Esophagus muscularis mucosa (tissue), 4 donors: Measurements from ENCODE around the gene HDLBP. TPM values are rescaled to one million over a fixed set of nuclear protein-coding genes. Genes with fewer than 3 reads are reported as not detected.

Source experiments
- DNase-seq: peaks from one replicate; pipeline ENCODE4 v3.0.0-alpha.2; 2017; ENCODE audit errors: extremely low spot score
- H3K27ac ChIP-seq, 4 donors: fragments of 200-600 bp; sonication (generic); replicated peaks in 1 of 4; 1 replicate in 3 of 4; 2 replicates in 1 of 4; pipeline ENCODE4 v1.5.1; 2016 to 2019; ENCODE audit warnings: mild to moderate bottlenecking in 1 of 4
- H3K27me3 ChIP-seq, 4 donors: fragments of 200-600 bp; sonication (generic); one replicate each; pipeline versions ENCODE4 v1.5.1 to v1.6.0; 2016 to 2019
- H3K36me3 ChIP-seq, 4 donors: fragments of 200-600 bp; sonication (generic); one replicate each; pipeline ENCODE4 v1.5.1; 2016 to 2019
- H3K4me1 ChIP-seq, 4 donors: fragments of 200-600 bp; sonication (generic); one replicate each; pipeline ENCODE4 v1.5.1; 2016 to 2019
- H3K4me3 ChIP-seq, 4 donors: fragments of 200-600 bp; sonication (generic); 1 replicate in 2 of 4; 2 replicates in 2 of 4; pipeline ENCODE4 v1.5.1; 2016 to 2019; ENCODE audit warnings: mild to moderate bottlenecking in 4 of 4, moderate library complexity in 1 of 4
- H3K9me3 ChIP-seq, 4 donors: fragments of 200-600 bp; sonication (generic); 1 replicate in 3 of 4; 2 replicates in 1 of 4; pipeline ENCODE4 v1.5.1; 2016 to 2019
- CTCF ChIP-seq, 3 experiments: fragments of 200-600 bp in 2 of 3; fragments of 450-650 bp in 1 of 3; sonication (generic) in 2 of 3; IDR thresholded peaks; one replicate each; pipeline ENCODE4 v1.5.1; 2017 to 2019; ENCODE audit warnings: antibody characterized with exemption in 3 of 3, mild to moderate bottlenecking in 2 of 3, moderate library complexity in 1 of 3
- EP300 ChIP-seq: sonication (generic); formaldehyde crosslinking; IDR thresholded peaks from one replicate; pipeline ENCODE4 v1.6.1; 2017; ENCODE audit warnings: antibody characterized with exemption
- POLR2A ChIP-seq: fragments of 450-650 bp; IDR thresholded peaks from one replicate; pipeline ENCODE4 v1.6.1; 2017; ENCODE audit warnings: antibody characterized with exemption, moderate library complexity, mild to moderate bottlenecking, low read depth
- POLR2AphosphoS5 ChIP-seq, 2 donors: sonication (generic); formaldehyde crosslinking; IDR thresholded peaks; one replicate each; pipeline ENCODE4 v1.6.1; 2017; ENCODE audit warnings: antibody characterized with exemption in 2 of 2
- WGBS: methylation state at CpG from one replicate; pipeline ENCODE4 v1.1.5; 2018; 5-methylcytosine and 5-hydroxymethylcytosine counted together
- intact Hi-C: fragments of 100-400 bp; cut with DNase I; formaldehyde crosslinking; loops from one replicate; pipeline ENCODE4 v1.15.1; 2023
- total RNA-seq, 4 donors: library from RNA; depleted of rRNA; stranded (reverse); fragments of >200 nt; gene quantifications; one replicate each; pipeline versions ENCODE4 v1.1.0 to v1.2.1, GENCODE V29; 2016

HDLBP gene
- total RNA-seq, 4 donors from 2014 or later: 263 to 479 (median 304) TPM

GRCh38 chr2:241224851-241225438 lies 90.5 kb downstream of the HDLBP start:
- Histone ChIP-seq H3K36me3 (peaks cover 34 to 49% (median 45%) of the 10 kb centered on the region in 4 donors), H3K9me3 (no peaks in the 10 kb centered on the region), H3K4me3 (no peak overlapping the region), H3K4me1 (peaks cover 14 to 18% (median 15%) of the 10 kb centered on the region in 4 donors), H3K27ac (no peak overlapping the region), H3K27me3 (no peaks in the 10 kb centered on the region)
- WGBS: 93% methylated on average over 6 of the region's 8 CpGs
- intact Hi-C loops: no loop called here
- DNase-seq: no peak
- no peak for TF ChIP-seq EP300
- TF ChIP-seq POLR2A: no peak
- TF ChIP-seq POLR2AphosphoS5 (IDR thresholded peaks at IDR 0.05): no peak
- TF ChIP-seq CTCF (IDR thresholded peaks at IDR 0.05): no peak

- 62% methylated on average over 17 of the region's 26 CpGs for WGBS
- H3K36me3 ChIP-seq: peaks cover 27 to 42% (median 38%) of the 10 kb centered on the region in 4 donors
- H3K27ac ChIP-seq: peak overlapping the region in 1 of 4 donors; percentile 30
- intact Hi-C loops: no loop called here
- no peak for TF ChIP-seq POLR2AphosphoS5 (IDR thresholded peaks at IDR 0.05)
- TF ChIP-seq POLR2A: no peak
- TF ChIP-seq CTCF (IDR thresholded peaks at IDR 0.05): no peak
- no peak for TF ChIP-seq EP300
- H3K4me3 ChIP-seq: no peak overlapping the region
- H3K9me3 ChIP-seq: no peaks in the 10 kb centered on the region
- peaks cover 12 to 22% (median 15%) of the 10 kb centered on the region in 4 donors for H3K4me1 ChIP-seq
- DNase-seq: no peak
- no peaks in the 10 kb centered on the region for H3K27me3 ChIP-seq
These were observed 91.2 kb downstream of the HDLBP start for GRCh38 chr2:241224018-241224850.

- Histone ChIP-seq H3K36me3 (peaks cover 18 to 34% (median 30%) of the 10 kb centered on the region in 4 donors), H3K27me3 (no peaks in the 10 kb centered on the region), H3K27ac (peak overlapping the region in 1 of 4 donors; percentile 30), H3K9me3 (no peaks in the 10 kb centered on the region), H3K4me1 (peaks cover 15 to 30% (median 23%) of the 10 kb centered on the region in 4 donors), H3K4me3 (no peak overlapping the region)
- 94% methylated on average over 7 of the region's 23 CpGs for WGBS
- intact Hi-C loops: no loop called here
- DNase-seq: no peak
- TF ChIP-seq EP300 (no peak), POLR2AphosphoS5 (IDR thresholded peaks at IDR 0.05) (no peak), CTCF (IDR thresholded peaks at IDR 0.05) (no peak), POLR2A (no peak)
These were observed 92.1 kb downstream of the HDLBP start for GRCh38 chr2:241223211-241224017.

GRCh38 chr2:241219856-241220356 lies 95.6 kb downstream of the HDLBP start:
- no peak overlapping the region for H3K4me3 ChIP-seq
- intact Hi-C loops: loop anchor here (5.0 kb wide), 1 partner anchor 73 kb away; the partner anchor contains the start of gene PASK
- no peak overlapping the region for H3K27ac ChIP-seq
- no peak for TF ChIP-seq EP300
- no peak for TF ChIP-seq POLR2AphosphoS5 (IDR thresholded peaks at IDR 0.05)
- no peaks in the 10 kb centered on the region for H3K9me3 ChIP-seq
- no peaks in the 10 kb centered on the region for H3K27me3 ChIP-seq
- no peaks in the 10 kb centered on the region for H3K36me3 ChIP-seq
- peaks cover 16 to 44% (median 31%) of the 10 kb centered on the region in 4 donors for H3K4me1 ChIP-seq
- DNase-seq: no peak
- 92% methylated on average over 6 of the region's 6 CpGs for WGBS
